ENCODE measurements around the gene CHEK2.

DNA sequence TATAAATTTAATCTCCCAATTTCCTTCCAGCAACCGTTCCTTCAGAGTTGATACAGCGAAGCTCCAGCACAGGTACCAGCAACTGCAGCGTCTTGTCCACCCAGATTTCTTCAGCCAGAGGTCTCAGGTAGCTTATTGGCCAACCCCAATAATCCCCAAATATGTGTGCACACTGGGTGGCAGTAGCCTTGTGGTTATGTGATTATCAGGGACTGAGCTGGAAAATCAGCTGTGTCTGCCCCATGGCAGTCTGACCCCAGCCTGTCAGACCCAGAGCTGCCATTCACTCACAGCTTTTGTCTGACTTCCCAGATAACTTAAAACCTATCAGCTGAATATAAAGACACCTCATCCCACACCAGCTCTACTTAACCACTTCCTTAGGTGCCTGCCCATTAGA lies 2.2 kb upstream of the CHEK2 start:
- no peak for TF ChIP-seq GABPA (IDR thresholded peaks at IDR 0.05; ENCODE audit: low read depth)
- TF ChIP-seq, protein P1, sequence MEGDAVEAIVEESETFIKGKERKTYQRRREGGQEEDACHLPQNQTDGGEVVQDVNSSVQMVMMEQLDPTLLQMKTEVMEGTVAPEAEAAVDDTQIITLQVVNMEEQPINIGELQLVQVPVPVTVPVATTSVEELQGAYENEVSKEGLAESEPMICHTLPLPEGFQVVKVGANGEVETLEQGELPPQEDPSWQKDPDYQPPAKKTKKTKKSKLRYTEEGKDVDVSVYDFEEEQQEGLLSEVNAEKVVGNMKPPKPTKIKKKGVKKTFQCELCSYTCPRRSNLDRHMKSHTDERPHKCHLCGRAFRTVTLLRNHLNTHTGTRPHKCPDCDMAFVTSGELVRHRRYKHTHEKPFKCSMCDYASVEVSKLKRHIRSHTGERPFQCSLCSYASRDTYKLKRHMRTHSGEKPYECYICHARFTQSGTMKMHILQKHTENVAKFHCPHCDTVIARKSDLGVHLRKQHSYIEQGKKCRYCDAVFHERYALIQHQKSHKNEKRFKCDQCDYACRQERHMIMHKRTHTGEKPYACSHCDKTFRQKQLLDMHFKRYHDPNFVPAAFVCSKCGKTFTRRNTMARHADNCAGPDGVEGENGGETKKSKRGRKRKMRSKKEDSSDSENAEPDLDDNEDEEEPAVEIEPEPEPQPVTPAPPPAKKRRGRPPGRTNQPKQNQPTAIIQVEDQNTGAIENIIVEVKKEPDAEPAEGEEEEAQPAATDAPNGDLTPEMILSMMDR (IDR thresholded peaks at IDR 0.05; ENCODE audit: insufficient read depth, low read length), result no peak
